22Rv1 (cell line): ENCODE data around the gene JAKMIP1.

Experiments used
- ZFX ChIP-seq: fragments of 450-650 bp; IDR thresholded peaks from 2 replicates; pipeline ENCODE4 v1.6.1; 2017; ENCODE audit warnings: antibody characterized with exemption, borderline replicate concordance
- TF ChIP-seq, protein P1 (sequence below): fragments of 450-650 bp; IDR thresholded peaks from 2 replicates; pipeline ENCODE4 v1.5.1; 2017; ENCODE audit warnings: mild to moderate bottlenecking

DNA sequence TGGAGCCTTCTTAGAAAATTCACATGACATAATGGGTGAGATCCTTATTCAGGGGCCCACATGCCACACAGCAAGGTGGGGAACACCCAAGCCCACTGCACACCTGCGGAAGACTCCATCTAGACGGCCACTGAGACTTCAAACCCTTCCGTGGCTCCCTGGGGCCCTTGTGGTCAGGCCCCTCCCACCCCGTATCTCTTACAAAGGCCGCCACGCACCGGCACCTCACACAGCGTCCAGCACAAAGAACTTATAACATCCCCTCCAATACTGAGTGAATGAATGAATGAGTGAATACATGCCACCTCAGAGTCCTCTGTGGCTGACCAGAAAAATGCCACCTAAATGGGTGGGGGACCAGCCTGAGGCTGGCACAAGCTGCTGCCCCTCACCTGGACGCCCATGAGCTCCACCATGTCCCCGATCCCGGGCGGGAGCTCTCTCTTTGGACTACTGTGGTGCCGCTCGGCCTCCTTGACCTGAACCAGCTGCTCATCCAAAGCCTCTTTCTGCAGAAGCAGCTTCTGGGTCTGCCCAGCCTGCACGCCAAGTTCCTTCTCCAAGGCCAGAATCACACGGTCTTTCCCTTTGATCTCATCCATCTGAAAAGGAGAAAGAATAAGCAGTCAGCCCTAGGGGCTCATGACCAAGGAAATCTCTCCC lies 115.2 kb downstream of the JAKMIP1 start:
- TF ChIP-seq, protein P1, sequence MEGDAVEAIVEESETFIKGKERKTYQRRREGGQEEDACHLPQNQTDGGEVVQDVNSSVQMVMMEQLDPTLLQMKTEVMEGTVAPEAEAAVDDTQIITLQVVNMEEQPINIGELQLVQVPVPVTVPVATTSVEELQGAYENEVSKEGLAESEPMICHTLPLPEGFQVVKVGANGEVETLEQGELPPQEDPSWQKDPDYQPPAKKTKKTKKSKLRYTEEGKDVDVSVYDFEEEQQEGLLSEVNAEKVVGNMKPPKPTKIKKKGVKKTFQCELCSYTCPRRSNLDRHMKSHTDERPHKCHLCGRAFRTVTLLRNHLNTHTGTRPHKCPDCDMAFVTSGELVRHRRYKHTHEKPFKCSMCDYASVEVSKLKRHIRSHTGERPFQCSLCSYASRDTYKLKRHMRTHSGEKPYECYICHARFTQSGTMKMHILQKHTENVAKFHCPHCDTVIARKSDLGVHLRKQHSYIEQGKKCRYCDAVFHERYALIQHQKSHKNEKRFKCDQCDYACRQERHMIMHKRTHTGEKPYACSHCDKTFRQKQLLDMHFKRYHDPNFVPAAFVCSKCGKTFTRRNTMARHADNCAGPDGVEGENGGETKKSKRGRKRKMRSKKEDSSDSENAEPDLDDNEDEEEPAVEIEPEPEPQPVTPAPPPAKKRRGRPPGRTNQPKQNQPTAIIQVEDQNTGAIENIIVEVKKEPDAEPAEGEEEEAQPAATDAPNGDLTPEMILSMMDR: no peak
- no peak for TF ChIP-seq ZFX
